Neuronal stem cell (in vitro differentiated cells): ENCODE data around the gene SLAMF8. TPM values are rescaled to one million over a fixed set of nuclear protein-coding genes. Genes with fewer than 3 reads are reported as not detected.

ENCODE experiments used
- DNase-seq: peaks from one replicate; pipeline ENCODE4 v3.0.0-alpha.2; 2013; ENCODE audit warnings: low spot score
- H2AFZ ChIP-seq: one replicate; pipeline ENCODE4 v1.6.1; 2013; ENCODE audit warnings: mild to moderate bottlenecking, low read length, inconsistent platforms
- H2AK5ac ChIP-seq: 2 replicates; pipeline ENCODE4 v1.6.1; 2013; ENCODE audit warnings: low read depth, mild to moderate bottlenecking, inconsistent platforms, low read length, moderate library complexity, mixed read lengths
- H2BK120ac ChIP-seq: 2 replicates; pipeline ENCODE4 v1.6.1; 2013; ENCODE audit warnings: low read depth, mild to moderate bottlenecking, inconsistent platforms, low read length, moderate library complexity, mixed read lengths
- H2BK12ac ChIP-seq: one replicate; pipeline ENCODE4 v1.6.1; 2013; ENCODE audit warnings: low read length, inconsistent platforms
- H2BK15ac ChIP-seq: 2 replicates; pipeline ENCODE4 v1.6.1; 2013; ENCODE audit warnings: mild to moderate bottlenecking, low read length, inconsistent platforms, mixed read lengths
- H2BK5ac ChIP-seq: one replicate; pipeline ENCODE4 v1.6.1; 2013; ENCODE audit warnings: inconsistent platforms, mild to moderate bottlenecking, low read length, moderate library complexity
- H3K14ac ChIP-seq: one replicate; pipeline ENCODE4 v1.6.1; 2013; ENCODE audit warnings: low read length, inconsistent platforms
- H3K18ac ChIP-seq: 2 replicates; pipeline ENCODE4 v1.6.1; 2013; ENCODE audit warnings: low read length, inconsistent platforms
- H3K23ac ChIP-seq: 2 replicates; pipeline ENCODE4 v1.6.1; 2013; ENCODE audit warnings: low read depth, mild to moderate bottlenecking, mixed read lengths, low read length, inconsistent platforms; ENCODE audit not compliant: poor library complexity
- H3K27ac ChIP-seq: replicated peaks from 3 replicates; pipeline ENCODE4 v1.5.1; 2013; ENCODE audit warnings: low read length, inconsistent platforms
- H3K27me3 ChIP-seq, 3 experiments: 2 replicates each; pipeline ENCODE4 v1.6.1; 2013; ENCODE audit warnings: low read length in 3 of 3, mild to moderate bottlenecking in 2 of 3, inconsistent platforms in 1 of 3, low read depth in 1 of 3, mixed read lengths in 1 of 3, moderate library complexity in 1 of 3; ENCODE audit not compliant: control insufficient read depth in 3 of 3, insufficient read depth in 3 of 3
- H3K36me3 ChIP-seq, 2 donors: replicated peaks in 1 of 2; 2 replicates each; pipeline ENCODE4 v1.6.1; 2013; ENCODE audit warnings: low read length in 2 of 2; ENCODE audit not compliant: control insufficient read depth in 2 of 2, insufficient read depth in 2 of 2
- H3K4ac ChIP-seq: 2 replicates; pipeline ENCODE4 v1.6.1; 2013; ENCODE audit warnings: inconsistent platforms, mild to moderate bottlenecking, low read length, moderate library complexity
- H3K4me1 ChIP-seq, 2 donors: 1 replicate in 1 of 2; 2 replicates in 1 of 2; pipeline ENCODE4 v1.6.1; 2013; ENCODE audit warnings: low read length in 2 of 2, low read depth in 1 of 2; ENCODE audit not compliant: control insufficient read depth in 2 of 2, insufficient read depth in 1 of 2
- H3K4me2 ChIP-seq: one replicate; pipeline ENCODE4 v1.6.1; 2013; ENCODE audit warnings: mild to moderate bottlenecking, low read length, inconsistent platforms; ENCODE audit not compliant: insufficient read depth, poor library complexity, severe bottlenecking
- H3K4me3 ChIP-seq, 2 donors: 2 replicates each; pipeline ENCODE4 v1.5.1; 2013; ENCODE audit warnings: low read length in 2 of 2, mild to moderate bottlenecking in 2 of 2, inconsistent platforms in 1 of 2, moderate library complexity in 1 of 2
- H3K79me1 ChIP-seq: one replicate; pipeline ENCODE4 v1.6.1; 2013; ENCODE audit warnings: low read depth, mild to moderate bottlenecking, inconsistent platforms, low read length, moderate library complexity
- H3K9ac ChIP-seq: one replicate; pipeline ENCODE4 v1.6.1; 2013; ENCODE audit warnings: mild to moderate bottlenecking, low read depth, low read length, inconsistent platforms; ENCODE audit not compliant: poor library complexity
- H3K9me3 ChIP-seq, 2 donors: replicated peaks in 1 of 2; 2 replicates each; pipeline versions ENCODE3 to v1.6.1; 2013; ENCODE audit warnings: low read length in 2 of 2, mild to moderate bottlenecking in 2 of 2, inconsistent platforms in 1 of 2, low read depth in 1 of 2, mixed read lengths in 1 of 2, moderate library complexity in 1 of 2; ENCODE audit not compliant: control insufficient read depth in 2 of 2, insufficient read depth in 1 of 2
- H4K8ac ChIP-seq: one replicate; pipeline ENCODE4 v1.6.1; 2013; ENCODE audit warnings: low read depth, mild to moderate bottlenecking, inconsistent platforms, low read length, moderate library complexity
- H4K91ac ChIP-seq: one replicate; pipeline ENCODE4 v1.6.1; 2013; ENCODE audit warnings: low read length, low read depth, mild to moderate bottlenecking, inconsistent platforms; ENCODE audit not compliant: poor library complexity
- WGBS, 2 donors: extraction: QIAGEN DNeasy Blood & Tissue Kit; methylation state at CpG; one replicate each; pipeline ENCODE4 v1.1.7; 2013; ENCODE audit warnings: missing lambda C conversion rate in 2 of 2, mixed read lengths in 1 of 2; ENCODE audit not compliant: insufficient read length in 2 of 2, insufficient replicate concordance in 1 of 2; ENCODE audit errors: extremely low coverage in 2 of 2; 5-methylcytosine and 5-hydroxymethylcytosine counted together
- polyA plus RNA-seq, 2 experiments: library from polyadenylated mRNA; stranded (reverse); fragments of 200-250 nt; gene quantifications; one replicate each; pipeline ENCODE4 v1.2.3, GENCODE V29; 2013

SLAMF8 gene
- not detected for polyA plus RNA-seq (2013, experiment 1 of 2)
- not detected for polyA plus RNA-seq (2013, experiment 2 of 2)

- H2AFZ ChIP-seq, result no peak within 1 kb of the TSS
- H3K9ac ChIP-seq, result no peak within 1 kb of the TSS
- H3K23ac ChIP-seq, result no peak within 1 kb of the TSS
- WGBS, 2 donors, result no CpG with 5 or more reads among the region's 11 CpGs
- H2BK120ac ChIP-seq, result no peak within 1 kb of the TSS
- H3K4me2 ChIP-seq, result no peak within 1 kb of the TSS
- H2BK5ac ChIP-seq, result no peak within 1 kb of the TSS
- H3K9me3 ChIP-seq, result no peaks in the 10 kb centered on the region
- peaks cover 0 to 18% of the 10 kb centered on the region in 2 donors for H3K4me1 ChIP-seq
- no peak within 1 kb of the TSS for H4K91ac ChIP-seq
- no peaks in the 10 kb centered on the region for H3K79me1 ChIP-seq
- H3K14ac ChIP-seq, result no peak within 1 kb of the TSS
- DNase-seq, result no peak
- H2AK5ac ChIP-seq, result peak within 1 kb of the TSS; percentile 20
- no peak within 1 kb of the TSS for H3K18ac ChIP-seq
- H3K27ac ChIP-seq, result no peak within 1 kb of the TSS
- no peak within 1 kb of the TSS for H2BK12ac ChIP-seq
- H2BK15ac ChIP-seq, result peak within 1 kb of the TSS; percentile 9
- no peak within 1 kb of the TSS for H3K4me3 ChIP-seq
- H3K4ac ChIP-seq, result no peak within 1 kb of the TSS
- no peaks in the 10 kb centered on the region for H3K36me3 ChIP-seq
- no peak within 1 kb of the TSS for H4K8ac ChIP-seq
- peaks cover 0 to 65% (median 0%) of the 10 kb centered on the region in 3 experiments for H3K27me3 ChIP-seq
Measured at GRCh38 chr1:159826441-159827101, at the start of gene SLAMF8. Gene SLAMF8, plus strand, starts transcription at chr1:159826873. Its CDS starts 26 bp downstream, at chr1:159826899.

- H2AK5ac ChIP-seq, result no peak overlapping the region
- H3K4me3 ChIP-seq, result no peak overlapping the region
- H3K18ac ChIP-seq, result no peak overlapping the region
- no peak overlapping the region for H2AFZ ChIP-seq
- DNase-seq, result no peak
- H2BK15ac ChIP-seq, result no peak overlapping the region
- H3K23ac ChIP-seq, result no peak overlapping the region
- H4K8ac ChIP-seq, result no peak overlapping the region
- peaks cover 0 to 3% (median 0%) of the 10 kb centered on the region in 3 experiments for H3K27me3 ChIP-seq
- H3K14ac ChIP-seq, result no peak overlapping the region
- no peak overlapping the region for H2BK120ac ChIP-seq
- H3K79me1 ChIP-seq, result no peaks in the 10 kb centered on the region
- H3K4me1 ChIP-seq, result no peaks in the 10 kb centered on the region
- H3K36me3 ChIP-seq, result no peaks in the 10 kb centered on the region
- no CpG with 5 or more reads among the region's 4 CpGs for WGBS, 2 donors
- H3K9me3 ChIP-seq, result peaks cover 0 to 2% of the 10 kb centered on the region in 2 donors
- H4K91ac ChIP-seq, result no peak overlapping the region
- H2BK12ac ChIP-seq, result no peak overlapping the region
- no peak overlapping the region for H3K27ac ChIP-seq
- H3K4ac ChIP-seq, result no peak overlapping the region
- H3K4me2 ChIP-seq, result no peak overlapping the region
- no peak overlapping the region for H2BK5ac ChIP-seq
- no peak overlapping the region for H3K9ac ChIP-seq
Measured at GRCh38 chr1:159778266-159778665, 48.4 kb upstream of the SLAMF8 start.

- no peak overlapping the region for H3K23ac ChIP-seq
- H2AFZ ChIP-seq, result no peak overlapping the region
- no peak overlapping the region for H3K9ac ChIP-seq
- no CpG with 5 or more reads among the region's 2 CpGs for WGBS, 2 donors
- H3K4me3 ChIP-seq, result no peak overlapping the region
- no peak overlapping the region for H3K27ac ChIP-seq
- no peak for DNase-seq
- no peak overlapping the region for H2AK5ac ChIP-seq
- H2BK5ac ChIP-seq, result no peak overlapping the region
- no peak overlapping the region for H3K14ac ChIP-seq
- H4K8ac ChIP-seq, result no peak overlapping the region
- H3K9me3 ChIP-seq, result peaks cover 0 to 2% of the 10 kb centered on the region in 2 donors
- no peak overlapping the region for H2BK12ac ChIP-seq
- H2BK120ac ChIP-seq, result no peak overlapping the region
- no peak overlapping the region for H4K91ac ChIP-seq
- H2BK15ac ChIP-seq, result no peak overlapping the region
- no peak overlapping the region for H3K4ac ChIP-seq
- H3K4me1 ChIP-seq, result peaks cover 0 to 1% of the 10 kb centered on the region in 2 donors
- H3K18ac ChIP-seq, result no peak overlapping the region
- H3K36me3 ChIP-seq, result no peaks in the 10 kb centered on the region
- H3K27me3 ChIP-seq, result peaks cover 0 to 7% (median 0%) of the 10 kb centered on the region in 3 experiments
- no peaks in the 10 kb centered on the region for H3K79me1 ChIP-seq
- H3K4me2 ChIP-seq, result no peak overlapping the region
Measured at GRCh38 chr1:159779403-159779851, 47.2 kb upstream of the SLAMF8 start.
